Neural cell (in vitro differentiated cells): ENCODE results near the gene RFX4. TPM values are rescaled to one million over a fixed set of nuclear protein-coding genes. Genes with fewer than 3 reads are reported as not detected.

Experiments used
- H2AFZ ChIP-seq: fragments of 200-600, 300-800 bp; sonication (generic), shearing (Covaris generic); 2 replicates; pipeline ENCODE4 v1.6.0; 2014; ENCODE audit warnings: low read depth, mild to moderate bottlenecking, antibody characterized with exemption, low read length, moderate library complexity
- H3F3A ChIP-seq: fragments of 200-600 bp; shearing (Covaris generic); 2 replicates; pipeline ENCODE4 v1.6.1; 2016; ENCODE audit warnings: mild to moderate bottlenecking, moderate library complexity, mixed read lengths, antibody characterized with exemption, low read length; ENCODE audit not compliant: insufficient read depth, poor library complexity, severe bottlenecking
- H3K27ac ChIP-seq: fragments of 200-600, 300-800 bp; sonication (generic), shearing (Covaris generic); 2 replicates; pipeline ENCODE4 v1.5.1; 2014; ENCODE audit warnings: mild to moderate bottlenecking, low read length, moderate library complexity
- H3K27me3 ChIP-seq: fragments of 300-800, 200-600 bp; sonication (generic), shearing (Covaris generic); 2 replicates; pipeline ENCODE4 v1.6.0; 2014; ENCODE audit warnings: mild to moderate bottlenecking, low read depth, low read length, moderate library complexity; ENCODE audit not compliant: insufficient read depth
- H3K36me3 ChIP-seq: fragments of 300-800, 200-600 bp; sonication (generic), shearing (Covaris generic); 2 replicates; pipeline ENCODE4 v1.5.1; 2014; ENCODE audit warnings: mild to moderate bottlenecking, antibody characterized with exemption, low read length, moderate library complexity; ENCODE audit not compliant: insufficient read depth
- H3K4me2 ChIP-seq: fragments of 300-800, 200-600 bp; sonication (generic), shearing (Covaris generic); 2 replicates; pipeline ENCODE4 v1.6.0; 2014; ENCODE audit warnings: mild to moderate bottlenecking, low read length
- H3K4me3 ChIP-seq: fragments of 300-800, 200-600 bp; sonication (generic), shearing (Covaris generic); 2 replicates; pipeline ENCODE4 v1.5.1; 2014; ENCODE audit warnings: mild to moderate bottlenecking, low read length, moderate library complexity
- H3K79me2 ChIP-seq: fragments of 200-600 bp; shearing (Covaris generic); replicated peaks from 2 replicates; pipeline ENCODE4 v1.6.0; 2014; ENCODE audit warnings: mild to moderate bottlenecking, low read length, moderate library complexity; ENCODE audit not compliant: insufficient read depth
- H3K9ac ChIP-seq: fragments of 300-800, 200-600 bp; sonication (generic), shearing (Covaris generic); 2 replicates; pipeline ENCODE4 v1.6.1; 2016; ENCODE audit warnings: mild to moderate bottlenecking, low read length, mixed read lengths
- H3K9me2 ChIP-seq: fragments of 200-600 bp; shearing (Covaris generic); 2 replicates; pipeline ENCODE4 v1.6.1; 2016; ENCODE audit warnings: mild to moderate bottlenecking, low read length, mixed read lengths; ENCODE audit not compliant: insufficient read depth
- H3K9me3 ChIP-seq: fragments of 200-600, 300-800 bp; sonication (generic), shearing (Covaris generic); 2 replicates; pipeline ENCODE4 v1.6.1; 2016; ENCODE audit warnings: mild to moderate bottlenecking, mixed run types, low read length, moderate library complexity, mixed read lengths
- H4K20me1 ChIP-seq: fragments of 200-600 bp; shearing (Covaris generic); 2 replicates; pipeline ENCODE4 v1.6.1; 2016; ENCODE audit warnings: mild to moderate bottlenecking, mixed run types; ENCODE audit not compliant: insufficient read depth
- CTCF ChIP-seq: fragments of 450-650 bp; IDR thresholded peaks from 2 replicates; pipeline ENCODE4 v1.5.1; 2014; ENCODE audit warnings: antibody characterized with exemption, mild to moderate bottlenecking, moderate library complexity; ENCODE audit not compliant: poor library complexity, severe bottlenecking
- EP300 ChIP-seq: fragments of 450-650 bp; conservative IDR thresholded peaks from 2 replicates; pipeline ENCODE4 v1.6.1; 2014; ENCODE audit warnings: antibody characterized with exemption, mild to moderate bottlenecking, moderate library complexity; ENCODE audit not compliant: poor library complexity, severe bottlenecking
- EZH2 ChIP-seq: fragments of 200-600, 300-800 bp; shearing (Covaris generic), sonication (generic); IDR thresholded peaks from 2 replicates; pipeline ENCODE4 v1.6.1; 2014; ENCODE audit warnings: antibody characterized with exemption, low read length, borderline replicate concordance, mild to moderate bottlenecking; ENCODE audit not compliant: insufficient read depth, poor library complexity, severe bottlenecking
- MXI1 ChIP-seq: fragments of 450-650 bp; conservative IDR thresholded peaks from 2 replicates; pipeline ENCODE4 v1.6.1; 2014; ENCODE audit warnings: antibody characterized with exemption, mild to moderate bottlenecking; ENCODE audit not compliant: poor library complexity, severe bottlenecking
- POLR2AphosphoS5 ChIP-seq: IDR thresholded peaks from 2 replicates; pipeline ENCODE4 v1.6.1; 2012
- RAD21 ChIP-seq: fragments of 450-650 bp; conservative IDR thresholded peaks from 2 replicates; pipeline ENCODE4 v1.6.1; 2014; ENCODE audit warnings: antibody characterized with exemption, mild to moderate bottlenecking, moderate library complexity
- REST ChIP-seq: IDR thresholded peaks from 2 replicates; pipeline ENCODE4 v1.6.1; 2012; ENCODE audit warnings: borderline replicate concordance
- SMC3 ChIP-seq: fragments of 450-650 bp; conservative IDR thresholded peaks from 2 replicates; pipeline ENCODE4 v1.6.1; 2014; ENCODE audit warnings: antibody characterized with exemption, mild to moderate bottlenecking, moderate library complexity; ENCODE audit not compliant: poor library complexity
- TAF1 ChIP-seq: IDR thresholded peaks from 2 replicates; pipeline ENCODE4 v1.6.1; 2012; ENCODE audit warnings: low read depth
- polyA plus RNA-seq: library from polyadenylated mRNA; depleted of rRNA; stranded (reverse); fragments of >200 nt; gene quantifications from 2 replicates; pipeline ENCODE4 v1.2.3, GENCODE V29; 2014

Gene RFX4
- polyA plus RNA-seq, 1 donor from 2014 or later: 0.22 TPM

- Histone ChIP-seq H3K4me3 (no peak overlapping the region), H3K79me2 (no peaks in the 10 kb centered on the region), H3K9me2 (no peaks in the 10 kb centered on the region), H3K4me2 (no peak overlapping the region), H3F3A (no peaks in the 10 kb centered on the region), H3K9me3 (no peaks in the 10 kb centered on the region), H3K9ac (no peak overlapping the region), H2AFZ (no peak overlapping the region), H3K36me3 (no peaks in the 10 kb centered on the region), H4K20me1 (no peaks in the 10 kb centered on the region), H3K27me3 (peaks cover 69% of the 10 kb centered on the region), H3K27ac (no peak overlapping the region)
- TF ChIP-seq EP300: no peak
- no peak for TF ChIP-seq CTCF
- no peak for TF ChIP-seq REST
- no peak for TF ChIP-seq EZH2
- TF ChIP-seq RAD21: no peak
- TF ChIP-seq TAF1: no peak
- TF ChIP-seq MXI1: no peak
- TF ChIP-seq POLR2AphosphoS5: no peak
- no peak for TF ChIP-seq SMC3
These were observed 6.0 kb downstream of the RFX4 start for GRCh38 chr12:106588771-106589170.

GRCh38 chr12:106590601-106591000 lies 7.8 kb downstream of the RFX4 start:
- no peak overlapping the region for H3K4me2 ChIP-seq
- H3K27ac ChIP-seq: no peak overlapping the region
- TF ChIP-seq REST (no peak), EP300 (no peak), EZH2 (no peak), MXI1 (no peak), SMC3 (no peak), TAF1 (no peak), RAD21 (no peak), CTCF (no peak), POLR2AphosphoS5 (no peak)
- peaks cover 51% of the 10 kb centered on the region for H3K27me3 ChIP-seq
- no peaks in the 10 kb centered on the region for H3F3A ChIP-seq
- no peaks in the 10 kb centered on the region for H3K9me2 ChIP-seq
- H3K9ac ChIP-seq: no peak overlapping the region
- H3K79me2 ChIP-seq: no peaks in the 10 kb centered on the region
- H3K9me3 ChIP-seq: no peaks in the 10 kb centered on the region
- no peak overlapping the region for H2AFZ ChIP-seq
- H3K36me3 ChIP-seq: no peaks in the 10 kb centered on the region
- no peaks in the 10 kb centered on the region for H4K20me1 ChIP-seq
- no peak overlapping the region for H3K4me3 ChIP-seq
